AG09319 (cell line): ENCODE results near the gene BTBD17.
A peak's percentile ranks its signal among the peaks of the same experiment; 100 is the strongest.

Experiments used
- DNase-seq: peaks from one replicate; pipeline ENCODE4 v3.0.0-alpha.2; 2010; ENCODE audit warnings: low read depth; ENCODE audit errors: extremely low read depth
- CTCF ChIP-seq: IDR thresholded peaks from 2 replicates; pipeline ENCODE4 v1.5.1; 2011; ENCODE audit warnings: low read depth, mild to moderate bottlenecking, inconsistent platforms, low read length, moderate library complexity

The BTBD17 gene

GRCh38 chr17:74373838-74374606 is 12.4 kb upstream of the BTBD17 start:
- no peak for DNase-seq
- TF ChIP-seq CTCF: no peak

- DNase-seq: no peak
- no peak for TF ChIP-seq CTCF
Observed at GRCh38 chr17:74372426-74372825, 10.8 kb upstream of the BTBD17 start.

GRCh38 chr17:74371653-74372147 is 10.0 kb upstream of the BTBD17 start:
- DNase-seq: no peak
- TF ChIP-seq CTCF: no peak

- no peak for TF ChIP-seq CTCF
- no peak for DNase-seq
Observed at GRCh38 chr17:74369665-74370490, 8.2 kb upstream of the BTBD17 start.

GRCh38 chr17:74369221-74369620 is 7.6 kb upstream of the BTBD17 start:
- no peak for DNase-seq

GRCh38 chr17:74368341-74369081 is 6.8 kb upstream of the BTBD17 start:
- DNase-seq: peak; percentile 19

More at GRCh38 chr17:74369221-74369620, 7.6 kb upstream of the BTBD17 start:
- TF ChIP-seq CTCF: no peak

More at GRCh38 chr17:74368341-74369081, 6.8 kb upstream of the BTBD17 start:
- peak; percentile 95 for TF ChIP-seq CTCF
